C4-2B (cell line): ENCODE data around the gene RASD1.

ENCODE experiments used
- H3K27ac ChIP-seq: fragments of 450-650 bp; 2 replicates; pipeline ENCODE4 v1.5.1; 2017
- ZFX ChIP-seq: fragments of 450-650 bp; IDR thresholded peaks from 2 replicates; pipeline ENCODE4 v1.6.1; 2017
- TF ChIP-seq, protein P1 (sequence below): fragments of 450-650 bp; conservative IDR thresholded peaks from 2 replicates; pipeline ENCODE4 v1.5.1; 2017; ENCODE audit warnings: mild to moderate bottlenecking

RASD1 gene

DNA sequence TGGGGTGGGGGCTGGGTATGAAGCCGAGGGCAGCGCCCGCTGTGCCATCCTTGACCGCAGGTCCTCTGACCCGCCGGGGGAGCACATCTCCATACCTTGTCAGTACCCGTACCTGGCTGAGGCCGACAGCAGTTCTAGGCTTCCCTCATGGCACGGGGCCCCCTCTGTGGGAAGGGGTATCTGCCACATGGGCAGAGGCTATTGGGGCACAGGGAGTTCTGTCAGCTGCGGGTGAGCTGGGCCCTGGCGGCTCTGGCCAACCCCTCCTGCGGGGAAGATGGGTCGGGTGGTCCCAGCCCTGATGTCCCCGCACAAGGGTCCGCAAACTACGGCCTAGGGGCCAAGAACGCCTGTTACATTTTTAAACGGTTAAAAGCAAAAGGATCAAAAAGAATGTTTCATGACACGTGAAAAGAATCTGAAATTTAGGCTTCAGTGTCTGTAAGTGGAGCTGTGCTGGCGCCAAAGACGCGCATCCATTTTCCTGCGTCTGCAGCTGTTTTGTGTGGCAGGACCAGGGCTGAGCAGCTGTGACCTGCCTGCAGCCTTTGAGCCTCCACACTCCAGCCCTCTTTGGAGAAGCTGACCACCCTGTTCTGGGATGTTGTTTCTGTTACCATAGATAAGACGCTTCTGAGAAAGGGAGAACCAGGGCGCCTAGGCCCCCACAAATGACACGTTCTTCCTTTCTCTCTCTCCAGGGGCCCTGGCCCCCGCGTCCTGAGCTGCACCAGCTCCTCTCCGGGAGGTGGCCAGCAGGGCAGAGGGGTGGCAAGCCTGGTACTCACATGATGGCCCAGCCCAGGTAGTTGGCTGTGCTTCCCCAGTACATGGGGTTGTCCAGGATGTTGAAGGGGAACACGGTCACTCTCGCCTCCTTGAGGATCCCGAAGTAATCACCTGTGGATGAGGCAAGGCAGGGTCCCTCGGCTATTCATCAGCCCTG is 12.7 kb upstream of the RASD1 start:
- TF ChIP-seq, protein P1, sequence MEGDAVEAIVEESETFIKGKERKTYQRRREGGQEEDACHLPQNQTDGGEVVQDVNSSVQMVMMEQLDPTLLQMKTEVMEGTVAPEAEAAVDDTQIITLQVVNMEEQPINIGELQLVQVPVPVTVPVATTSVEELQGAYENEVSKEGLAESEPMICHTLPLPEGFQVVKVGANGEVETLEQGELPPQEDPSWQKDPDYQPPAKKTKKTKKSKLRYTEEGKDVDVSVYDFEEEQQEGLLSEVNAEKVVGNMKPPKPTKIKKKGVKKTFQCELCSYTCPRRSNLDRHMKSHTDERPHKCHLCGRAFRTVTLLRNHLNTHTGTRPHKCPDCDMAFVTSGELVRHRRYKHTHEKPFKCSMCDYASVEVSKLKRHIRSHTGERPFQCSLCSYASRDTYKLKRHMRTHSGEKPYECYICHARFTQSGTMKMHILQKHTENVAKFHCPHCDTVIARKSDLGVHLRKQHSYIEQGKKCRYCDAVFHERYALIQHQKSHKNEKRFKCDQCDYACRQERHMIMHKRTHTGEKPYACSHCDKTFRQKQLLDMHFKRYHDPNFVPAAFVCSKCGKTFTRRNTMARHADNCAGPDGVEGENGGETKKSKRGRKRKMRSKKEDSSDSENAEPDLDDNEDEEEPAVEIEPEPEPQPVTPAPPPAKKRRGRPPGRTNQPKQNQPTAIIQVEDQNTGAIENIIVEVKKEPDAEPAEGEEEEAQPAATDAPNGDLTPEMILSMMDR = no peak
- TF ChIP-seq ZFX = no peak

DNA sequence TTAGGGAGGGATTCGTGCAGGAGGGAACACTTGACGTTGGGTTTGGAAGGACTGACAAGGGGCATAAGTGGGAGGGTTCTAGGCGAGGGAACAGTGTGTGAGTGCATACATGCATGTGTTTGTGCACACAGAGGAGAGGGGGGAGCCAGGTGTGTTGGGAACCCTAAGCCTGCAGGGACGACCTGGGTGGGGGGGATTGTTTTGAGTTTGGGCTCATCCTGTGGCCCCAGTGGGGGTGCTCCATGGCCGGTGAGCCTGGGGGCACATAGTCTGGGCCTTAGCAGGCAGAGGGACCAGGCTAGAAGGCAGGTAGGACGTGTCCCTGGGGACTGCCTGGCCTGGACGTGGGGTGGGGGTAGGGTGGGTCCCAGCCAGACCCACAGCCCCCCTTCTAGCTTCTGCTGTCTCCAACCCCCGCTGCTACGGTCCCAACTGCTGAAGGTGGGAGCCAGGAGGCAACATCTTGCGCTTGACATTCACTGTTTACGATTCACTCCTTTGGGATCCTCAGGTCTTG is 11.9 kb upstream of the RASD1 start:
- no peak overlapping the region for H3K27ac ChIP-seq
- TF ChIP-seq, protein P1 = no peak
- no peak for TF ChIP-seq ZFX

More for the DNA sequence above, 12.7 kb upstream of the RASD1 start:
- H3K27ac ChIP-seq = no peak overlapping the region

DNA sequence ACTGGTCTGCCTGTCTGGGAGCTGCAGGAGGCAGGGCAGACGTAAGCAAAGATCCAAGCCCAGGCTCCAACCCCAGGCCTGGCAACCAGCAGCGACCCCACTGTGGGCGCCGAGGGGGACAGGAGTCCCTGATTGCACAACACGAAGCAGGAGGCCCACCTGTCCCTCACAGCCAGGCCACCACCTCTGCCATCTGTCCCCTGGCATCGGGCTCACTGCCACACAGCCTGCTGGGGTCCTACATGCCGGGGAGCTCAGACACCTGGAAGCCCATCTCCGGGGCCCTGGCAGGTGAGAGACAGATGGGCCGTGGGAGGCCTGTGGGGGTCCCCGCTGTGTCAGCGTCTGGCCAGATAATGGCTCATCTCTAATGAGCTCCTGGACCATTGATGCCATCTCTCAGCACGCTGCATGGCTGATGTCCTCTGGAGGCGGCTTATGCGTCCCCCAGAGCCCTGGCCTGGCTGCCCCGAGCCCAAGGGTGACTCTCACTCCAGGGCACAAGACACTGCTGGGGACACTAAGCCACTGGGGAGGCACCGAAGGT is 11.3 kb upstream of the RASD1 start:
- no peak for TF ChIP-seq ZFX
- TF ChIP-seq, protein P1 = no peak
- no peak overlapping the region for H3K27ac ChIP-seq

GRCh38 chr17:17506893-17507464 is 10.8 kb upstream of the RASD1 start:
- H3K27ac ChIP-seq = no peak overlapping the region
- TF ChIP-seq, protein P1 = no peak
- TF ChIP-seq ZFX = no peak

DNA sequence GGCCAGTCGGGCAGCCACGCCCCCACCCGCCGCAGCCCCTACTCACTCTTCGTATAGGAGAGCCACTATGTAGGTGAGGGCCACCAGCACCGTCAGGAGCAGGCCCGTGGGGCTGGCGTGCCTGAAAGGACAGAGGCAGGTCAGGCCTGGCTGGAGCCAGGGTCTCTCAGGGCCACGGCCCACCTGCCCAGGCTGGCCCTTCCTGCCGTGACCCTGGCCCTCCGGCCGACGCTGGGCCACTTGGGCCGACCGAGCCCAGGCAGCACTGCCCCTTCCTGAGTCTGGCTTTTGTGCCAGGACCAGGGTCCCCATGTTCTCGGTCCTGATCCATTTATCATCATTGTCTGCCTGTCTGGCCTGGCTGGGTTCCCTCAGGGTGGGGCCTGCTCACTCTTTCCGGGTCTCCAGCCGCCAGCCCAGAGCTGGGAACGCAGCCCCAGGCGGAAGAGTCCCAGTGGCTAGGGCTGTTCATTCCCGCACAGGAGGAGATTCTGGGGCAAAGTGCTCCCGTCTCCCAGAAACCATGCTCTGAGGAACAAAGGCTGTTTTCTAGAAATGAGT is 10.1 kb upstream of the RASD1 start:
- TF ChIP-seq ZFX = no peak
- TF ChIP-seq, protein P1 = no peak
- no peak overlapping the region for H3K27ac ChIP-seq

DNA sequence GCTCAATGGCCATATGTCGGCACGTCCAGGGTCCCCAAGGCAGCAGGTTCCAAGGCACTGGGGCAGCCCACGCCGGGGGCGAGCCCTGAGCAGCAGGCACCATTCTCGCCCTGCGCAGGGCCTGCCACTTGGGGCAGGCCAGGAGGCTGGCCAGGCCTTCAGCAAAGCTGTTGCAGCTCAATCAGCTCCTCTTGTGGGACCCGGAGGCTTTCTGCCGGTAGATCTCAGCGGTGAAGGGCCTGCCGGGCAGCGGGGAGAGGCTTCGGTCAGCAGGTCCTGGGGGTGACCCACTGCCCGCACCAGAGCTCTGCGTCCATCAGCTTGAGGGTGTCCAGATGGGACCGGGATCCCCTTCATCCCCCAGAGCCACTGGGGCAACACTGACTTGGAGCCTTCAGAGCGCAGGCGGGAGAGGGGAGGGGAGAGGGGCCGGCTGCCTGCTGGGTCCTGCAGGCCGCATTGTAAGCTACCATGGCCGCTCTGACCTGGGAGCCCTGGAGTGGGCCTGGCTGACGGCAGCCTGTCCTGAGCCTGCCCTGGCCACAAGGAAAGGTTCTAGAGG is 9.5 kb upstream of the RASD1 start:
- no peak overlapping the region for H3K27ac ChIP-seq
- no peak for TF ChIP-seq ZFX
- TF ChIP-seq, protein P1 = no peak
